HG03442 (cell line): ENCODE measurements around the gene UBL5.
"Not testable (repeated sequence)": the region's sequence is repeated elsewhere in the genome, so short reads cannot be mapped to it uniquely, and the experiment has no call there.

ENCODE experiments used
- ATAC-seq: cut with Tn5 transposase; IDR thresholded peaks from one replicate; pipeline ENCODE4 v1.9.1; 2021; ENCODE audit warnings: mild to moderate bottlenecking, moderate library complexity; ENCODE audit not compliant: unreplicated experiment

The UBL5 gene

GRCh38 chr19:9827289-9828238 lies at the start of gene UBL5:
Gene UBL5 (plus strand): TSS chr19:9827918. CDS start chr19:9828338, 420 bp downstream.
- ATAC-seq, result peak; percentile 89

GRCh38 chr19:9782338-9782737 lies 45.4 kb upstream of the UBL5 start:
- no peak for ATAC-seq

GRCh38 chr19:9784163-9784496 lies 43.6 kb upstream of the UBL5 start:
- ATAC-seq, result not testable (repeated sequence)

- peak; percentile 66 for ATAC-seq
Observed at GRCh38 chr19:9785367-9786331, 42.1 kb upstream of the UBL5 start.

GRCh38 chr19:9786342-9786741 lies 41.4 kb upstream of the UBL5 start:
- no peak for ATAC-seq

GRCh38 chr19:9786819-9787218 lies 40.9 kb upstream of the UBL5 start:
- ATAC-seq, result no peak

- not testable (repeated sequence) for ATAC-seq
Observed at GRCh38 chr19:9788604-9789003, 39.1 kb upstream of the UBL5 start.

- ATAC-seq, result no peak
Observed at GRCh38 chr19:9789066-9789465, 38.7 kb upstream of the UBL5 start.

- not testable (repeated sequence) for ATAC-seq
Observed at GRCh38 chr19:9789579-9789978, 38.1 kb upstream of the UBL5 start.

- not testable (repeated sequence) for ATAC-seq
Observed at GRCh38 chr19:9791073-9791367, 36.7 kb upstream of the UBL5 start.

- peak; percentile 44 for ATAC-seq
Observed at GRCh38 chr19:9791552-9792205, 36.0 kb upstream of the UBL5 start.

- ATAC-seq, result peak; percentile 40
Observed at GRCh38 chr19:9792206-9793070, 35.3 kb upstream of the UBL5 start.

GRCh38 chr19:9793071-9793591 lies 34.6 kb upstream of the UBL5 start:
- no peak for ATAC-seq

- no peak for ATAC-seq
Observed at GRCh38 chr19:9796113-9796773, 31.5 kb upstream of the UBL5 start.

- ATAC-seq, result no peak
Observed at GRCh38 chr19:9797871-9798270, 29.8 kb upstream of the UBL5 start.

GRCh38 chr19:9799162-9799561 lies 28.6 kb upstream of the UBL5 start:
- no peak for ATAC-seq

- ATAC-seq, result no peak
Observed at GRCh38 chr19:9801976-9802375, 25.7 kb upstream of the UBL5 start.

- no peak for ATAC-seq
Observed at GRCh38 chr19:9806803-9807202, 20.9 kb upstream of the UBL5 start.
